Vagina (tissue), 2 donors: ENCODE data around the gene GLCE. TPM values are rescaled to one million over a fixed set of nuclear protein-coding genes. Genes with fewer than 3 reads are reported as not detected.
"Not testable (repeated sequence)": the region's sequence is repeated elsewhere in the genome, so short reads cannot be mapped to it uniquely, and the experiment has no call there.

Experiments
- DNase-seq, 2 donors: peaks; one replicate each; pipeline ENCODE4 v3.0.0-alpha.2; 2017; ENCODE audit errors: extremely low spot score in 2 of 2
- H3K27ac ChIP-seq: fragments of 200-600 bp; sonication (generic); one replicate; pipeline ENCODE4 v1.5.1; 2019
- H3K27me3 ChIP-seq: fragments of 200-600 bp; sonication (generic); one replicate; pipeline ENCODE4 v1.5.1; 2019
- H3K36me3 ChIP-seq, 2 donors: fragments of 200-600 bp; sonication (generic); one replicate each; pipeline ENCODE4 v1.5.1; 2017 to 2019
- H3K4me1 ChIP-seq: fragments of 200-600 bp; sonication (generic); one replicate; pipeline ENCODE4 v1.5.1; 2019
- H3K4me3 ChIP-seq, 2 donors: fragments of 200-600 bp; sonication (generic); 1 replicate in 1 of 2; 2 replicates in 1 of 2; pipeline ENCODE4 v1.5.1; 2016 to 2019
- H3K9me3 ChIP-seq: fragments of 200-600 bp; sonication (generic); one replicate; pipeline ENCODE4 v1.5.1; 2019
- POLR2A ChIP-seq, 2 donors: fragments of 450-650 bp; IDR thresholded peaks; one replicate each; pipeline ENCODE4 v1.6.1; 2017; ENCODE audit warnings: antibody characterized with exemption in 2 of 2, mild to moderate bottlenecking in 2 of 2, moderate library complexity in 2 of 2
- POLR2AphosphoS5 ChIP-seq, 2 donors: sonication (generic); formaldehyde crosslinking; IDR thresholded peaks; one replicate each; pipeline ENCODE4 v1.9.0; 2017; ENCODE audit warnings: antibody characterized with exemption in 2 of 2, mild to moderate bottlenecking in 2 of 2, low read depth in 1 of 2; ENCODE audit not compliant: insufficient read depth in 1 of 2
- intact Hi-C: fragments of 100-400 bp; cut with DNase I; formaldehyde crosslinking; loops from one replicate; pipeline ENCODE4 v1.15.1; 2023
- total RNA-seq: library from RNA; depleted of rRNA; stranded (reverse); fragments of >200 nt; gene quantifications from one replicate; pipeline ENCODE4 v1.2.3, GENCODE V29; 2016
- TF ChIP-seq, protein P1 (sequence below), 3 experiments: fragments of 450-650 bp in 2 of 3; fragments of 200-600 bp in 1 of 3; sonication (generic) in 1 of 3; IDR thresholded peaks; one replicate each; pipeline ENCODE4 v1.5.1; 2017 to 2019; ENCODE audit warnings: antibody characterized with exemption in 3 of 3, mild to moderate bottlenecking in 2 of 3, moderate library complexity in 2 of 3

Gene GLCE
- total RNA-seq, 1 donor from 2014 or later = 16.5 TPM

DNA sequence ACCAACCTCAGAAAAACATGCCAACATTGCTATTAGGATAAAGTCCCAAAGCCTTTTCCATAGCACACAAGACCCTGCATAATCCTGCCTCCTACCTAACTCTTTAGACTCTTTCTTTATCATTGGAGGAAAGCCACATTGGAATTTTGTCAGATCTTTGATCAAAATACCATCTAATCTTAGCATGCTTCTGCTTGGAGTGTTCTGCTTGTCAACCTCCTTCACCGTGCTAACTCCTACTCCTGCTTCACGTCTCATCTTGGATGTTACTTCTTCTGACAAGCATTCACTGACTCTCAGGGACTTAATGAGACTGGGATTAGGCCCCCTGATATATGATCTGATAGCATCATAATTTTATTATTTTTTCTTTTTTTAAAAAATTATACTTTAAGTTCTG, 7.4 kb upstream of the GLCE start:
- no peak for TF ChIP-seq POLR2AphosphoS5 (IDR thresholded peaks at IDR 0.05; ENCODE audit: insufficient read depth in 1 of 2, low read depth in 1 of 2)
- TF ChIP-seq, protein P1, sequence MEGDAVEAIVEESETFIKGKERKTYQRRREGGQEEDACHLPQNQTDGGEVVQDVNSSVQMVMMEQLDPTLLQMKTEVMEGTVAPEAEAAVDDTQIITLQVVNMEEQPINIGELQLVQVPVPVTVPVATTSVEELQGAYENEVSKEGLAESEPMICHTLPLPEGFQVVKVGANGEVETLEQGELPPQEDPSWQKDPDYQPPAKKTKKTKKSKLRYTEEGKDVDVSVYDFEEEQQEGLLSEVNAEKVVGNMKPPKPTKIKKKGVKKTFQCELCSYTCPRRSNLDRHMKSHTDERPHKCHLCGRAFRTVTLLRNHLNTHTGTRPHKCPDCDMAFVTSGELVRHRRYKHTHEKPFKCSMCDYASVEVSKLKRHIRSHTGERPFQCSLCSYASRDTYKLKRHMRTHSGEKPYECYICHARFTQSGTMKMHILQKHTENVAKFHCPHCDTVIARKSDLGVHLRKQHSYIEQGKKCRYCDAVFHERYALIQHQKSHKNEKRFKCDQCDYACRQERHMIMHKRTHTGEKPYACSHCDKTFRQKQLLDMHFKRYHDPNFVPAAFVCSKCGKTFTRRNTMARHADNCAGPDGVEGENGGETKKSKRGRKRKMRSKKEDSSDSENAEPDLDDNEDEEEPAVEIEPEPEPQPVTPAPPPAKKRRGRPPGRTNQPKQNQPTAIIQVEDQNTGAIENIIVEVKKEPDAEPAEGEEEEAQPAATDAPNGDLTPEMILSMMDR (IDR thresholded peaks at IDR 0.05) = no peak
- Histone ChIP-seq H3K4me1 (no peaks in the 10 kb centered on the region), H3K27ac (no peak overlapping the region), H3K9me3 (no peaks in the 10 kb centered on the region), H3K27me3 (no peaks in the 10 kb centered on the region), H3K36me3 (no peaks in the 10 kb centered on the region), H3K4me3 (no peak overlapping the region)
- intact Hi-C loops = no loop called here
- no peak for DNase-seq

GRCh38 chr15:69153587-69153986, 6.8 kb upstream of the GLCE start:
- H3K9me3 ChIP-seq, intact Hi-C loops, DNase-seq, H3K4me3 ChIP-seq, H3K27me3 ChIP-seq, H3K36me3 ChIP-seq, H3K4me1 ChIP-seq, H3K27ac ChIP-seq: not testable (repeated sequence)

- intact Hi-C loops = no loop called here
- Histone ChIP-seq H3K9me3 (no peaks in the 10 kb centered on the region), H3K36me3 (no peaks in the 10 kb centered on the region), H3K4me1 (no peaks in the 10 kb centered on the region), H3K27ac (no peak overlapping the region), H3K27me3 (no peaks in the 10 kb centered on the region), H3K4me3 (no peak overlapping the region)
- TF ChIP-seq POLR2A (IDR thresholded peaks at IDR 0.05) = no peak
- no peak for TF ChIP-seq POLR2AphosphoS5 (IDR thresholded peaks at IDR 0.05; ENCODE audit: insufficient read depth in 1 of 2, low read depth in 1 of 2)
- TF ChIP-seq, protein P1 (IDR thresholded peaks at IDR 0.05) = no peak
- no peak for DNase-seq
Observed at GRCh38 chr15:69154078-69154477, 6.4 kb upstream of the GLCE start.

GRCh38 chr15:69154684-69155083, 5.8 kb upstream of the GLCE start:
- no peaks in the 10 kb centered on the region for H3K27me3 ChIP-seq
- TF ChIP-seq POLR2A (IDR thresholded peaks at IDR 0.05) = no peak
- TF ChIP-seq, protein P1 (IDR thresholded peaks at IDR 0.05) = no peak
- H3K4me3 ChIP-seq = no peak overlapping the region
- DNase-seq = no peak
- H3K4me1 ChIP-seq = no peaks in the 10 kb centered on the region
- no peaks in the 10 kb centered on the region for H3K36me3 ChIP-seq
- intact Hi-C loops = no loop called here
- H3K27ac ChIP-seq = no peak overlapping the region
- no peaks in the 10 kb centered on the region for H3K9me3 ChIP-seq

GRCh38 chr15:69156736-69157381, 3.6 kb upstream of the GLCE start:
- H3K4me3 ChIP-seq = no peak overlapping the region
- no peaks in the 10 kb centered on the region for H3K9me3 ChIP-seq
- H3K27me3 ChIP-seq = no peaks in the 10 kb centered on the region
- no peak overlapping the region for H3K27ac ChIP-seq
- H3K36me3 ChIP-seq = no peaks in the 10 kb centered on the region
- TF ChIP-seq, protein P1 (IDR thresholded peaks at IDR 0.05) = no peak
- TF ChIP-seq POLR2AphosphoS5 (IDR thresholded peaks at IDR 0.05; ENCODE audit: insufficient read depth in 1 of 2, low read depth in 1 of 2) = no peak
- no peak for TF ChIP-seq POLR2A (IDR thresholded peaks at IDR 0.05)
- H3K4me1 ChIP-seq = peaks cover 6% of the 10 kb centered on the region
- DNase-seq = no peak
- intact Hi-C loops = no loop called here
